AG10803 (cell line): ENCODE results near the gene PRSS3.
"Not testable (repeated sequence)": the region's sequence is repeated elsewhere in the genome, so short reads cannot be mapped to it uniquely, and the experiment has no call there.

Source experiments
- DNase-seq: peaks from one replicate; pipeline ENCODE4 v3.0.0; 2010; ENCODE audit warnings: low read depth
- H3K4me3 ChIP-seq: 2 replicates; pipeline ENCODE4 v1.5.1; 2011; ENCODE audit warnings: mild to moderate bottlenecking, low read length, control low read depth
- TF ChIP-seq, protein P1 (sequence below): conservative IDR thresholded peaks from 2 replicates; pipeline ENCODE4 v1.5.1; 2011; ENCODE audit warnings: mild to moderate bottlenecking, low read length, control low read depth, inconsistent platforms

Gene PRSS3

GRCh38 chr9:33794560-33794959 lies 801 bp upstream of the PRSS3 start:
- H3K4me3 ChIP-seq = no peak overlapping the region
- TF ChIP-seq, protein P1, sequence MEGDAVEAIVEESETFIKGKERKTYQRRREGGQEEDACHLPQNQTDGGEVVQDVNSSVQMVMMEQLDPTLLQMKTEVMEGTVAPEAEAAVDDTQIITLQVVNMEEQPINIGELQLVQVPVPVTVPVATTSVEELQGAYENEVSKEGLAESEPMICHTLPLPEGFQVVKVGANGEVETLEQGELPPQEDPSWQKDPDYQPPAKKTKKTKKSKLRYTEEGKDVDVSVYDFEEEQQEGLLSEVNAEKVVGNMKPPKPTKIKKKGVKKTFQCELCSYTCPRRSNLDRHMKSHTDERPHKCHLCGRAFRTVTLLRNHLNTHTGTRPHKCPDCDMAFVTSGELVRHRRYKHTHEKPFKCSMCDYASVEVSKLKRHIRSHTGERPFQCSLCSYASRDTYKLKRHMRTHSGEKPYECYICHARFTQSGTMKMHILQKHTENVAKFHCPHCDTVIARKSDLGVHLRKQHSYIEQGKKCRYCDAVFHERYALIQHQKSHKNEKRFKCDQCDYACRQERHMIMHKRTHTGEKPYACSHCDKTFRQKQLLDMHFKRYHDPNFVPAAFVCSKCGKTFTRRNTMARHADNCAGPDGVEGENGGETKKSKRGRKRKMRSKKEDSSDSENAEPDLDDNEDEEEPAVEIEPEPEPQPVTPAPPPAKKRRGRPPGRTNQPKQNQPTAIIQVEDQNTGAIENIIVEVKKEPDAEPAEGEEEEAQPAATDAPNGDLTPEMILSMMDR = no peak
- no peak for DNase-seq

DNA sequence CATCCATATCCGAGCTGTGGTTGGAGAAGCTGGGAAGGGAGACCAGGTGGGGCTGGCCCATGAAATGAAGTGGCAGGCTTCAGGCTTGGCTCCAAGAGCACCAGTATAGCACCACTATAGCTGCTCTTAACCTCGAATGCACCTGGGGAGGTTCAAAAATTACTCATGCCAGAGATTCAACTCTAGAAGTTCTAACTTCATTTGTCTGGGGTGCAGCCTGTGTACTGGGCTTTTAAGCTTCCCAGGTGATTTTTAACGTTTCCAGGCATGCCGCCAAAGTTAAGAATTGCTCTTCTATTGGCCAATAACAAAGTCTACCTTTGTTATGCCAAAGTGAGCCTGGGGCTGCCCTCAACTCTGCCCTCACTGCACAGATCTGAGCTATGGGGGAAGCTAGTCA lies 458 bp downstream of the PRSS3 start:
- H3K4me3 ChIP-seq = no peak overlapping the region
- TF ChIP-seq, protein P1 = no peak
- DNase-seq = no peak

- not testable (repeated sequence) for H3K4me3 ChIP-seq, DNase-seq
Observed at GRCh38 chr9:33796679-33797078, 1.3 kb downstream of the PRSS3 start.

- H3K4me3 ChIP-seq = no peak overlapping the region
- DNase-seq = no peak
- TF ChIP-seq, protein P1 = no peak
Observed at GRCh38 chr9:33797837-33798236, 2.5 kb downstream of the PRSS3 start.

DNA sequence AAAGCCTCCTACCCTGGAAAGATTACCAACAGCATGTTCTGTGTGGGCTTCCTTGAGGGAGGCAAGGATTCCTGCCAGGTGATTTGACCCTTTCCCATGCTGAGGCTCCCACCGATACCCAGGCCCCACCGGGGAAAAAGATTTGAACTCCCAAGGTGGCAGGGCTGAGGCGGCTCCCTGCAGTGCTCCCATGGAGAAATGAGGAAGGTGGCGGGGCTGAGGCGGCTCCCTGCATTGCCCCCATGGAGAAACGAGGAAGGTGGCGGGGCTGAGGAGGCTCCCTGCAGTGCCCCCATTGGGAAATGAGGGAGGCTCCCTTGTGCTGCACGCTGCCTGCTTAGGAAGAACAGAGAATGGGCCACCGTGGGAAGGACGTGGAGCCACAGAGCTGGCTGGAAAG lies 3.2 kb downstream of the PRSS3 start:
- no peak overlapping the region for H3K4me3 ChIP-seq
- TF ChIP-seq, protein P1 = no peak
- no peak for DNase-seq

DNA sequence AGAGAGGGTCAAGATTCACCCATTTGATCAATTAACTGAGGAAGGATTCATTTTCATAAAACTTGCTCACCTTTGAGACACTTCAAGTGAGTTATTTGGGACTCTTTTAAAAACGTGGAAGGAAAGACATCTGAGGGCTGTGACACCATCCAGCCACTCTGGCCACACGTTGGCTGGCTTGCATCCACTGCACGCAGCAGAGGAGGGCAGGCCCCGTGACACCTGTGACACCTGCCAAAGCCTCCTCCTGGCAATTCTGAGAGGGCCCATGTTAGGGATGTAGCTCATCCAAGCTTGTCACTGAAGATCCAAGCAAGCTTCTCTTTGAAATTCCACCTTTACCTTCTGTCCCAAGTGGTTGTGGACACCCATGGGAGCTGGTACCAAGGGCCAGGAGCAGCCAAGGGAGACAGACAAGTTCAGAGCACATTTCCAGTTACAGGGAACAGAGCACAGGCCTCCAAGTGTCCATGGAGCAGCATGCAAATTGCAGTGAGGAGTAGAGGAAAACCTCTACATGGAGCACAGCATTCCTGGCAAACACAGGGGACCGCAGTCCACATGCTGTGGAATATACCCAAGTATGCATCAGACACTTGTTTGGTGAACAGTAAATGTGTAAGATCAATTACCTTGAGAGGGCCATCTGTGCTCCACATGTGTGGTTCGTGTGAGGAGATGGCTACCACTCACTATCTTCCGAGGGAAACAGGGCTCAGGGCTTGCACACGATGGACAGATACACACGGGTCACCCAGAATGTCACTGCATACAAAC lies 4.8 kb downstream of the PRSS3 start:
- DNase-seq = peak; percentile 89
- no peak overlapping the region for H3K4me3 ChIP-seq
- TF ChIP-seq, protein P1 = no peak

- no peak for DNase-seq
- H3K4me3 ChIP-seq = no peak overlapping the region
Observed at GRCh38 chr9:33800886-33801285, 5.5 kb downstream of the PRSS3 start.

GRCh38 chr9:33801943-33802500 lies 6.7 kb downstream of the PRSS3 start:
- H3K4me3 ChIP-seq = not testable (repeated sequence)
- DNase-seq = peak; percentile 27

More at GRCh38 chr9:33800886-33801285, 5.5 kb downstream of the PRSS3 start:
- TF ChIP-seq, protein P1 = no peak

- H3K4me3 ChIP-seq, DNase-seq: not testable (repeated sequence)
Observed at GRCh38 chr9:33804196-33804595, 8.8 kb downstream of the PRSS3 start.

DNA sequence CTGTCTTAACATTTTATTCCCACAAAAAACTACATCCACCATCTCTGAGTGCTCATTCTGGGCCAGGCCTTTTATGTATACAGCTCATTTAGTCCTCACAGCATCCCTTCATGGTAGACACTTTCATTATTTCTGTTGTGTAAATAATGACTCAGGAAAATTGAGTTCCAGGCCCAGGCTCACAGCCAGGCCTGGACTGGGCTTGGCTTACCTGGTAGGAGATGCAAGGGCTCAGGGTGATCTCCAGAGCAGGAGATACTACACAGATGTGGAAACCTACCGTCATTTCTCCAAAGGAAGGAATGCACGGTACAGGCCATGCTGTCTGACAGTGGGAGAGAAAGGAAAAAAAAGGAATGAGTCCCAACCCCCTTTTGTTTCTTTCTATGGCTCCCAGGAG lies 11.8 kb downstream of the PRSS3 start:
- DNase-seq, H3K4me3 ChIP-seq: not testable (repeated sequence)

DNA sequence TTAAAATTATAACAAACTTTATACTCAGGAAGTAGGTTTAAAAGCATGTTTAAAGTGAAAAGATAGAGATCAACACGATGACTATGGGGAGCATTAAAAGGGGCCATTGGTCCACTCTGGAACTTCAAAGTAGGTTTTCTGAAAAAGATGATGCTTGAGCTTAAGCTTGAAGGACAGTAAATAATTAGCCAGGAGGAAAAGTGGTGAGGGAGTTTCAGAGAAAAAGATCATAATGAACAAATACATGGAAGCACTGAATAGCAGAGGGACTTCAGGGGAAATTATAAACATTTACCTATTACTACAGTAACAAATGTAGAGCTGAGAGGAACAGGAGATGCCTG lies 13.6 kb downstream of the PRSS3 start:
- not testable (repeated sequence) for H3K4me3 ChIP-seq, DNase-seq
